Gastroesophageal sphincter (tissue), 3 donors: ENCODE data around the gene CSMD2.

Source experiments
- POLR2A ChIP-seq, 2 donors: fragments of 450-650 bp; IDR thresholded peaks; one replicate each; pipeline ENCODE4 v1.6.1; 2017; ENCODE audit warnings: antibody characterized with exemption in 2 of 2, mild to moderate bottlenecking in 2 of 2, moderate library complexity in 1 of 2
- POLR2AphosphoS5 ChIP-seq: sonication (generic); formaldehyde crosslinking; IDR thresholded peaks from one replicate; pipeline ENCODE4 v1.6.1; 2017; ENCODE audit warnings: antibody characterized with exemption
- TF ChIP-seq, protein P1 (sequence below), 4 experiments: fragments of 200-600 bp in 2 of 4; fragments of 450-650 bp in 2 of 4; sonication (generic) in 1 of 4; IDR thresholded peaks; one replicate each; pipeline ENCODE4 v1.5.1; 2017 to 2019; ENCODE audit warnings: antibody characterized with exemption in 4 of 4, mild to moderate bottlenecking in 2 of 4, moderate library complexity in 2 of 4

- TF ChIP-seq POLR2AphosphoS5 (no peak), POLR2A (IDR thresholded peaks at IDR 0.05) (no peak)
- TF ChIP-seq, protein P1, sequence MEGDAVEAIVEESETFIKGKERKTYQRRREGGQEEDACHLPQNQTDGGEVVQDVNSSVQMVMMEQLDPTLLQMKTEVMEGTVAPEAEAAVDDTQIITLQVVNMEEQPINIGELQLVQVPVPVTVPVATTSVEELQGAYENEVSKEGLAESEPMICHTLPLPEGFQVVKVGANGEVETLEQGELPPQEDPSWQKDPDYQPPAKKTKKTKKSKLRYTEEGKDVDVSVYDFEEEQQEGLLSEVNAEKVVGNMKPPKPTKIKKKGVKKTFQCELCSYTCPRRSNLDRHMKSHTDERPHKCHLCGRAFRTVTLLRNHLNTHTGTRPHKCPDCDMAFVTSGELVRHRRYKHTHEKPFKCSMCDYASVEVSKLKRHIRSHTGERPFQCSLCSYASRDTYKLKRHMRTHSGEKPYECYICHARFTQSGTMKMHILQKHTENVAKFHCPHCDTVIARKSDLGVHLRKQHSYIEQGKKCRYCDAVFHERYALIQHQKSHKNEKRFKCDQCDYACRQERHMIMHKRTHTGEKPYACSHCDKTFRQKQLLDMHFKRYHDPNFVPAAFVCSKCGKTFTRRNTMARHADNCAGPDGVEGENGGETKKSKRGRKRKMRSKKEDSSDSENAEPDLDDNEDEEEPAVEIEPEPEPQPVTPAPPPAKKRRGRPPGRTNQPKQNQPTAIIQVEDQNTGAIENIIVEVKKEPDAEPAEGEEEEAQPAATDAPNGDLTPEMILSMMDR (IDR thresholded peaks at IDR 0.05): no peak
These were observed 209.9 kb downstream of the CSMD2 start for GRCh38 chr1:33955096-33955495.
